Neutrophil (primary cell): ENCODE measurements around the gene ARHGEF7.

Experiments
- H3K27ac ChIP-seq: fragments of 200-600 bp; sonication (generic); 2 replicates; pipeline ENCODE4 v1.5.1; 2016; ENCODE audit warnings: mild to moderate bottlenecking, moderate library complexity
- H3K27me3 ChIP-seq: fragments of 200-600 bp; sonication (generic); 2 replicates; pipeline ENCODE4 v1.6.0; 2016; ENCODE audit warnings: mild to moderate bottlenecking
- H3K36me3 ChIP-seq: fragments of 200-600 bp; sonication (generic); 2 replicates; pipeline ENCODE4 v1.5.1; 2017
- H3K4me1 ChIP-seq, 2 experiments: fragments of 200-600 bp in 1 of 2; sonication (generic) in 1 of 2; 1 replicate in 1 of 2; 2 replicates in 1 of 2; pipeline versions ENCODE4 v1.5.1 to v1.6.1; 2013 to 2016; ENCODE audit warnings: low read depth in 1 of 2, low read length in 1 of 2, mild to moderate bottlenecking in 1 of 2, moderate library complexity in 1 of 2; ENCODE audit not compliant: control insufficient read depth in 1 of 2, insufficient read depth in 1 of 2
- H3K4me3 ChIP-seq, 2 experiments: fragments of 200-600 bp in 1 of 2; sonication (generic) in 1 of 2; 1 replicate in 1 of 2; 2 replicates in 1 of 2; pipeline ENCODE4 v1.5.1; 2013 to 2016; ENCODE audit warnings: low read depth in 1 of 2, low read length in 1 of 2, mild to moderate bottlenecking in 1 of 2, moderate library complexity in 1 of 2
- H3K9me3 ChIP-seq: fragments of 200-600 bp; sonication (generic); 2 replicates; pipeline ENCODE4 v1.5.1; 2016
- TF ChIP-seq, protein P1 (sequence below): fragments of 200-600 bp; sonication (generic); IDR thresholded peaks from 2 replicates; pipeline ENCODE4 v1.5.1; 2016; ENCODE audit warnings: antibody characterized with exemption

ARHGEF7 gene

GRCh38 chr13:111122056-111122455, 6.9 kb downstream of the ARHGEF7 start:
- Histone ChIP-seq H3K27me3 (peaks cover 83% of the 10 kb centered on the region), H3K4me1 (no peaks in the 10 kb centered on the region), H3K4me3 (no peak overlapping the region), H3K36me3 (no peaks in the 10 kb centered on the region), H3K9me3 (no peaks in the 10 kb centered on the region), H3K27ac (no peak overlapping the region)
- TF ChIP-seq, protein P1, sequence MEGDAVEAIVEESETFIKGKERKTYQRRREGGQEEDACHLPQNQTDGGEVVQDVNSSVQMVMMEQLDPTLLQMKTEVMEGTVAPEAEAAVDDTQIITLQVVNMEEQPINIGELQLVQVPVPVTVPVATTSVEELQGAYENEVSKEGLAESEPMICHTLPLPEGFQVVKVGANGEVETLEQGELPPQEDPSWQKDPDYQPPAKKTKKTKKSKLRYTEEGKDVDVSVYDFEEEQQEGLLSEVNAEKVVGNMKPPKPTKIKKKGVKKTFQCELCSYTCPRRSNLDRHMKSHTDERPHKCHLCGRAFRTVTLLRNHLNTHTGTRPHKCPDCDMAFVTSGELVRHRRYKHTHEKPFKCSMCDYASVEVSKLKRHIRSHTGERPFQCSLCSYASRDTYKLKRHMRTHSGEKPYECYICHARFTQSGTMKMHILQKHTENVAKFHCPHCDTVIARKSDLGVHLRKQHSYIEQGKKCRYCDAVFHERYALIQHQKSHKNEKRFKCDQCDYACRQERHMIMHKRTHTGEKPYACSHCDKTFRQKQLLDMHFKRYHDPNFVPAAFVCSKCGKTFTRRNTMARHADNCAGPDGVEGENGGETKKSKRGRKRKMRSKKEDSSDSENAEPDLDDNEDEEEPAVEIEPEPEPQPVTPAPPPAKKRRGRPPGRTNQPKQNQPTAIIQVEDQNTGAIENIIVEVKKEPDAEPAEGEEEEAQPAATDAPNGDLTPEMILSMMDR, result no peak

- Histone ChIP-seq H3K27ac (no peak overlapping the region), H3K36me3 (no peaks in the 10 kb centered on the region), H3K4me1 (no peaks in the 10 kb centered on the region), H3K4me3 (no peak overlapping the region), H3K27me3 (peaks cover 83% of the 10 kb centered on the region), H3K9me3 (no peaks in the 10 kb centered on the region)
- TF ChIP-seq, protein P1, result no peak
Measured at GRCh38 chr13:111122631-111123030, 7.5 kb downstream of the ARHGEF7 start.

- TF ChIP-seq, protein P1, result no peak
- Histone ChIP-seq H3K4me3 (no peak overlapping the region), H3K27me3 (peaks cover 83% of the 10 kb centered on the region), H3K36me3 (no peaks in the 10 kb centered on the region), H3K27ac (no peak overlapping the region), H3K9me3 (no peaks in the 10 kb centered on the region), H3K4me1 (no peaks in the 10 kb centered on the region)
Measured at GRCh38 chr13:111123221-111123620, 8.1 kb downstream of the ARHGEF7 start.

DNA sequence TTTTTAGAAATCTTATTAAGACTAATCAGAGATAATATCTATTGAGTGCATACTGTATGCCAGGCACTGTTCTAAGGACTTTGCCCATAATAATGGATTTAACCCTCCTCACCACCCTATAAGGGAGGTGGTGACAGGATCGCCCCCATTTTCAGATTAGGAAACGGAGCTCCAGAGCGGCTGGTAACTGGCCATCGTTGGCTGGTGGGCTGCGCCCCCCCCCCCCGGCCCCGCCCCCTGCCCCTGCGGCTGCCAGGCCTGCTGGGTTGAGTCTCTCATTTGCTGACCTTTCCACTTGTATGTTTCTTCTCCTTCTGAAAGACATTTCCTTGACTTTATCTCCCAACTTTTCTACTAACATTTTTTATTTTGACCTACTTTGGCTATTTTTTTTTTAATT, 8.5 kb downstream of the ARHGEF7 start:
- H3K9me3 ChIP-seq, result no peaks in the 10 kb centered on the region
- H3K27ac ChIP-seq, result no peak overlapping the region
- H3K36me3 ChIP-seq, result no peaks in the 10 kb centered on the region
- H3K27me3 ChIP-seq, result peaks cover 83% of the 10 kb centered on the region
- no peak overlapping the region for H3K4me3 ChIP-seq
- TF ChIP-seq, protein P1, result no peak
- no peaks in the 10 kb centered on the region for H3K4me1 ChIP-seq

DNA sequence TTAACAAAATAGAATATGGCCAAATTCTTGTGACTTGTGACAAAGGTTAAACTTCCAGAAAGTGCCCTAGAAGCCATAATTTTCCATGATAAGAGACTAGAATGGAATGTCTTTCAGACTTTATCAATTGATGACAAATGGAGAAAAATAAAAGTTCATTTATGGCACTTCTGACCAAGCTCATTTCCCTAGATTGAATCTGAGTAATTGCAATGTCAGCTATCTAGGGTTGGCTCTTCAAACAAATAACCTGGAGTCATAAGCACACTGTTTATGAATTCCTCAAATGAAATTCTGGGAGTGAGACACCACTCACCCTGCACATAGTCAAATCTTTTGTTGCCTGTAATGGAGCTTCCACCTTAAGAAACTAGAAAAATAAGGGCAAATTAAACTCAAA, 11.4 kb downstream of the ARHGEF7 start:
- H3K27me3 ChIP-seq, result peaks cover 80% of the 10 kb centered on the region
- H3K36me3 ChIP-seq, result no peaks in the 10 kb centered on the region
- H3K9me3 ChIP-seq, result no peaks in the 10 kb centered on the region
- no peak overlapping the region for H3K4me3 ChIP-seq
- H3K27ac ChIP-seq, result no peak overlapping the region
- TF ChIP-seq, protein P1, result no peak
- H3K4me1 ChIP-seq, result no peaks in the 10 kb centered on the region
